ENCODE data around the gene TICAM1. TPM values are rescaled to one million over a fixed set of nuclear protein-coding genes. Genes with fewer than 3 reads are reported as not detected.
"Not testable (repeated sequence)": the region's sequence is repeated elsewhere in the genome, so short reads cannot be mapped to it uniquely, and the experiment has no call there.

The TICAM1 gene
- total and polyA plus RNA-seq, 2 donors from 2014 or later = 9.9 to 23.0 TPM

DNA sequence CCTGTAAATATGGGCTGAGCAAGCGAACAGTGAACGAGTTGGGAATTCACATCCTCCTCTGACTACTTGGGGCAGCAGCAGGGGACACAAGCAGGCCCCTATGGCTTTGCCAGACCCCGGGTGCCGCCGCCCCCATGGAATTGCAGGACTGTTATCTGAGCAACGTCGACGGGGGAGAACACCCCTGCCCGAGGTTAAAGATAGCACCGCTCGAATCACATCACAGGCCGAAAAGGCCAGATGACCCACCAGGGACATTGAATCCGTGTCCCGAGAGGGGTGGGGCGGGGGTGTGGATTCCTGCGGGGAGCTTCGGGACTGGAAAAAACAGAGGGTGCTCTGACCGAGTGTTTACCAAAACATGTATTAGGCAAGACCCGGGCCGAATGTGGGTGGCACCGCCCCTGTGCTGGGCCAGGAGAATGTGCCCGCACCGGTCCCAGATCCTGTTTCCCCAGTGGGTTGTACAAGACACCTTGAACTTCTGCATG lies 30.9 kb downstream of the TICAM1 start:
- no peaks in the 10 kb centered on the region for H3K27me3 ChIP-seq (ENCODE audit: control insufficient read depth, insufficient read depth, low read length)
- intact Hi-C loops (cut with DNase I) = loop anchor here (10.0 kb wide), 1 partner anchor 224 kb away; no protein-coding TSS in a partner anchor
- no peak overlapping the region for H3K27ac ChIP-seq (ENCODE audit: low read depth in 2 of 2, low read length in 2 of 2)
- H3K4me1 ChIP-seq (ENCODE audit: control insufficient read depth in 2 of 3, insufficient read depth in 2 of 3, low read depth in 1 of 3, low read length in 3 of 3) = no peaks in the 10 kb centered on the region
- no peaks in the 10 kb centered on the region for H3K9me3 ChIP-seq (ENCODE audit: control insufficient read depth in 2 of 3, insufficient read depth in 1 of 3, low read length in 3 of 3)
- DNase-seq (peak in 1 of 5 donors; percentile 84), FAIRE-seq (no peak)
- no peak overlapping the region for H3K9ac ChIP-seq (ENCODE audit: low read length in 3 of 3)
- peaks cover 0 to 2% (median 0%) of the 10 kb centered on the region in 3 donors for H3K36me3 ChIP-seq (ENCODE audit: control insufficient read depth in 2 of 3, insufficient read depth in 3 of 3, low read length in 3 of 3)
- TF ChIP-seq, protein P1, sequence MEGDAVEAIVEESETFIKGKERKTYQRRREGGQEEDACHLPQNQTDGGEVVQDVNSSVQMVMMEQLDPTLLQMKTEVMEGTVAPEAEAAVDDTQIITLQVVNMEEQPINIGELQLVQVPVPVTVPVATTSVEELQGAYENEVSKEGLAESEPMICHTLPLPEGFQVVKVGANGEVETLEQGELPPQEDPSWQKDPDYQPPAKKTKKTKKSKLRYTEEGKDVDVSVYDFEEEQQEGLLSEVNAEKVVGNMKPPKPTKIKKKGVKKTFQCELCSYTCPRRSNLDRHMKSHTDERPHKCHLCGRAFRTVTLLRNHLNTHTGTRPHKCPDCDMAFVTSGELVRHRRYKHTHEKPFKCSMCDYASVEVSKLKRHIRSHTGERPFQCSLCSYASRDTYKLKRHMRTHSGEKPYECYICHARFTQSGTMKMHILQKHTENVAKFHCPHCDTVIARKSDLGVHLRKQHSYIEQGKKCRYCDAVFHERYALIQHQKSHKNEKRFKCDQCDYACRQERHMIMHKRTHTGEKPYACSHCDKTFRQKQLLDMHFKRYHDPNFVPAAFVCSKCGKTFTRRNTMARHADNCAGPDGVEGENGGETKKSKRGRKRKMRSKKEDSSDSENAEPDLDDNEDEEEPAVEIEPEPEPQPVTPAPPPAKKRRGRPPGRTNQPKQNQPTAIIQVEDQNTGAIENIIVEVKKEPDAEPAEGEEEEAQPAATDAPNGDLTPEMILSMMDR (IDR thresholded peaks at IDR 0.05; ENCODE audit: borderline replicate concordance, extremely low read depth, insufficient read depth) = no peak
- no peak overlapping the region for H3K4me3 ChIP-seq (ENCODE audit: low read length in 3 of 3)

GRCh38 chr19:4795400-4795799 lies 36.1 kb downstream of the TICAM1 start:
- Histone ChIP-seq H3K9ac (ENCODE audit: low read length in 3 of 3) (no peak overlapping the region), H3K27ac (ENCODE audit: low read depth in 2 of 2, low read length in 2 of 2) (no peak overlapping the region), H3K27me3 (ENCODE audit: control insufficient read depth, insufficient read depth, low read length) (no peaks in the 10 kb centered on the region), H3K36me3 (ENCODE audit: control insufficient read depth in 2 of 3, insufficient read depth in 3 of 3, low read length in 3 of 3) (peaks cover 0 to 10% (median 3%) of the 10 kb centered on the region in 3 donors), H3K9me3 (ENCODE audit: control insufficient read depth in 2 of 3, insufficient read depth in 1 of 3, low read length in 3 of 3) (no peaks in the 10 kb centered on the region), H3K4me3 (ENCODE audit: low read length in 3 of 3) (no peak overlapping the region), H3K4me1 (ENCODE audit: control insufficient read depth in 2 of 3, insufficient read depth in 2 of 3, low read depth in 1 of 3, low read length in 3 of 3) (peaks cover 0 to 23% (median 0%) of the 10 kb centered on the region in 3 donors)
- TF ChIP-seq, protein P1 (IDR thresholded peaks at IDR 0.05; ENCODE audit: borderline replicate concordance, extremely low read depth, insufficient read depth) = no peak
- FAIRE-seq (no peak), DNase-seq (no peak)
- intact Hi-C loops (cut with DNase I) = no loop called here

GRCh38 chr19:4794971-4795370 lies 36.5 kb downstream of the TICAM1 start:
- Histone ChIP-seq H3K27me3 (ENCODE audit: control insufficient read depth, insufficient read depth, low read length) (no peaks in the 10 kb centered on the region), H3K27ac (ENCODE audit: low read depth in 2 of 2, low read length in 2 of 2) (no peak overlapping the region), H3K4me3 (ENCODE audit: low read length in 3 of 3) (no peak overlapping the region), H3K36me3 (ENCODE audit: control insufficient read depth in 2 of 3, insufficient read depth in 3 of 3, low read length in 3 of 3) (peaks cover 0 to 10% (median 3%) of the 10 kb centered on the region in 3 donors), H3K4me1 (ENCODE audit: control insufficient read depth in 2 of 3, insufficient read depth in 2 of 3, low read depth in 1 of 3, low read length in 3 of 3) (peaks cover 0 to 23% (median 0%) of the 10 kb centered on the region in 3 donors), H3K9me3 (ENCODE audit: control insufficient read depth in 2 of 3, insufficient read depth in 1 of 3, low read length in 3 of 3) (no peaks in the 10 kb centered on the region), H3K9ac (ENCODE audit: low read length in 3 of 3) (no peak overlapping the region)
- no peak for FAIRE-seq
- TF ChIP-seq, protein P1 (IDR thresholded peaks at IDR 0.05; ENCODE audit: borderline replicate concordance, extremely low read depth, insufficient read depth) = no peak
- no peak for DNase-seq
- intact Hi-C loops (cut with DNase I) = no loop called here

DNA sequence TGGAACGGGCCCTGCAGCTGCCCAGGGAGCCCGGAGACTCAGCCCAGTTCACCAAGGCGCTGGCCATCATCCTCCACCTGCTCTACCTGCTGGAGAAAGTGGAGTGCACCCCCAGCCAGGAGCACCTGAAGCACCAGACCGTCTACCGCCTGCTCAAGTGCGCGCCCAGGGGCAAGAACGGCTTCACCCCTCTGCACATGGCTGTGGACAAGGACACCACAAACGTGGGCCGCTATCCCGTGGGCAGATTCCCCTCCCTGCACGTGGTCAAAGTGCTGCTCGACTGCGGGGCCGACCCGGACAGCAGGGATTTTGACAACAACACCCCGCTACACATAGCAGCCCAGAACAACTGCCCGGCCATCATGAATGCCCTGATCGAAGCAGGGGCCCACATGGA lies 38.2 kb downstream of the TICAM1 start:
- peaks cover 0 to 23% (median 0%) of the 10 kb centered on the region in 3 donors for H3K4me1 ChIP-seq (ENCODE audit: control insufficient read depth in 2 of 3, insufficient read depth in 2 of 3, low read depth in 1 of 3, low read length in 3 of 3)
- not testable (repeated sequence) for H3K9ac ChIP-seq (ENCODE audit: low read length in 3 of 3); H3K4me3 ChIP-seq (ENCODE audit: low read length in 3 of 3)

GRCh38 chr19:4792866-4793195 lies 38.7 kb downstream of the TICAM1 start:
- intact Hi-C loops (cut with DNase I); H3K9ac ChIP-seq (ENCODE audit: low read length in 3 of 3); H3K9me3 ChIP-seq (ENCODE audit: control insufficient read depth in 2 of 3, insufficient read depth in 1 of 3, low read length in 3 of 3); H3K27ac ChIP-seq (ENCODE audit: low read depth in 2 of 2, low read length in 2 of 2); FAIRE-seq; H3K27me3 ChIP-seq (ENCODE audit: control insufficient read depth, insufficient read depth, low read length); DNase-seq; H3K36me3 ChIP-seq (ENCODE audit: control insufficient read depth in 2 of 3, insufficient read depth in 3 of 3, low read length in 3 of 3): not testable (repeated sequence)
- peak overlapping the region in 1 of 3 donors; percentile 81 for H3K4me3 ChIP-seq (ENCODE audit: low read length in 3 of 3)
- peaks cover 0 to 23% (median 0%) of the 10 kb centered on the region in 3 donors for H3K4me1 ChIP-seq (ENCODE audit: control insufficient read depth in 2 of 3, insufficient read depth in 2 of 3, low read depth in 1 of 3, low read length in 3 of 3)

More for the DNA sequence above, 38.2 kb downstream of the TICAM1 start:
- FAIRE-seq; H3K9me3 ChIP-seq (ENCODE audit: control insufficient read depth in 2 of 3, insufficient read depth in 1 of 3, low read length in 3 of 3); intact Hi-C loops (cut with DNase I); H3K27me3 ChIP-seq (ENCODE audit: control insufficient read depth, insufficient read depth, low read length); H3K36me3 ChIP-seq (ENCODE audit: control insufficient read depth in 2 of 3, insufficient read depth in 3 of 3, low read length in 3 of 3); DNase-seq; H3K27ac ChIP-seq (ENCODE audit: low read depth in 2 of 2, low read length in 2 of 2): not testable (repeated sequence)

- H3K9me3 ChIP-seq (ENCODE audit: control insufficient read depth in 2 of 3, insufficient read depth in 1 of 3, low read length in 3 of 3); intact Hi-C loops (cut with DNase I); H3K27me3 ChIP-seq (ENCODE audit: control insufficient read depth, insufficient read depth, low read length); FAIRE-seq; H3K36me3 ChIP-seq (ENCODE audit: control insufficient read depth in 2 of 3, insufficient read depth in 3 of 3, low read length in 3 of 3): not testable (repeated sequence)
- peaks cover 0 to 23% (median 0%) of the 10 kb centered on the region in 3 donors for H3K4me1 ChIP-seq (ENCODE audit: control insufficient read depth in 2 of 3, insufficient read depth in 2 of 3, low read depth in 1 of 3, low read length in 3 of 3)
- peak overlapping the region; percentile 78 to 85 for H3K27ac ChIP-seq (ENCODE audit: low read depth in 2 of 2, low read length in 2 of 2)
- H3K4me3 ChIP-seq (ENCODE audit: low read length in 3 of 3) = peak overlapping the region; percentile 41 to 81 (median 52)
- H3K9ac ChIP-seq (ENCODE audit: low read length in 3 of 3) = peak overlapping the region in 1 of 3 donors; percentile 69
- DNase-seq = peak in 2 of 5 donors; percentile 67 to 85
These were observed 39.3 kb downstream of the TICAM1 start for GRCh38 chr19:4792019-4792865.
